CD4-positive, alpha-beta T cell treated with Interleukin-12 subunit alpha and Interleukin-12 subunit beta, for 1 hour (primary cell): ENCODE measurements around the gene NOS1AP.
"Not testable (repeated sequence)": the region's sequence is repeated elsewhere in the genome, so short reads cannot be mapped to it uniquely, and the experiment has no call there.

ENCODE experiments used
- DNase-seq: peaks from one replicate; pipeline ENCODE4 v3.0.0-alpha.2; 2020

Gene NOS1AP

GRCh38 chr1:162197615-162198421 is 128.3 kb downstream of the NOS1AP start:
- no peak for DNase-seq

- no peak for DNase-seq
Measured at GRCh38 chr1:162200096-162200847, 130.8 kb downstream of the NOS1AP start.

GRCh38 chr1:162201062-162201461 is 131.6 kb downstream of the NOS1AP start:
- DNase-seq, result not testable (repeated sequence)

- no peak for DNase-seq
Measured at GRCh38 chr1:162204129-162204822, 134.8 kb downstream of the NOS1AP start.

- no peak for DNase-seq
Measured at GRCh38 chr1:162204823-162205155, 135.3 kb downstream of the NOS1AP start.

GRCh38 chr1:162206300-162206699 is 136.8 kb downstream of the NOS1AP start:
- DNase-seq, result no peak

GRCh38 chr1:162206749-162207635 is 137.5 kb downstream of the NOS1AP start:
- no peak for DNase-seq

GRCh38 chr1:162207862-162208261 is 138.4 kb downstream of the NOS1AP start:
- DNase-seq, result no peak

- DNase-seq, result no peak
Measured at GRCh38 chr1:162210196-162210595, 140.7 kb downstream of the NOS1AP start.

GRCh38 chr1:162212713-162213112 is 143.2 kb downstream of the NOS1AP start:
- no peak for DNase-seq

- DNase-seq, result no peak
Measured at GRCh38 chr1:162213281-162213912, 143.9 kb downstream of the NOS1AP start.

GRCh38 chr1:162214202-162214601 is 144.7 kb downstream of the NOS1AP start:
- no peak for DNase-seq

GRCh38 chr1:162215902-162216301 is 146.4 kb downstream of the NOS1AP start:
- no peak for DNase-seq

GRCh38 chr1:162216604-162217003 is 147.1 kb downstream of the NOS1AP start:
- no peak for DNase-seq

- DNase-seq, result no peak
Measured at GRCh38 chr1:162217706-162218105, 148.2 kb downstream of the NOS1AP start.

- DNase-seq, result no peak
Measured at GRCh38 chr1:162218546-162218945, 149.1 kb downstream of the NOS1AP start.

GRCh38 chr1:162218975-162219374 is 149.5 kb downstream of the NOS1AP start:
- no peak for DNase-seq

- no peak for DNase-seq
Measured at GRCh38 chr1:162219461-162219860, 150.0 kb downstream of the NOS1AP start.

- no peak for DNase-seq
Measured at GRCh38 chr1:162220009-162220539, 150.6 kb downstream of the NOS1AP start.

- DNase-seq, result no peak
Measured at GRCh38 chr1:162222014-162222413, 152.5 kb downstream of the NOS1AP start.

- DNase-seq, result no peak
Measured at GRCh38 chr1:162222730-162223129, 153.2 kb downstream of the NOS1AP start.

- no peak for DNase-seq
Measured at GRCh38 chr1:162223488-162223887, 154.0 kb downstream of the NOS1AP start.
